Measurements from ENCODE around the gene IFT27.

The IFT27 gene

DNA sequence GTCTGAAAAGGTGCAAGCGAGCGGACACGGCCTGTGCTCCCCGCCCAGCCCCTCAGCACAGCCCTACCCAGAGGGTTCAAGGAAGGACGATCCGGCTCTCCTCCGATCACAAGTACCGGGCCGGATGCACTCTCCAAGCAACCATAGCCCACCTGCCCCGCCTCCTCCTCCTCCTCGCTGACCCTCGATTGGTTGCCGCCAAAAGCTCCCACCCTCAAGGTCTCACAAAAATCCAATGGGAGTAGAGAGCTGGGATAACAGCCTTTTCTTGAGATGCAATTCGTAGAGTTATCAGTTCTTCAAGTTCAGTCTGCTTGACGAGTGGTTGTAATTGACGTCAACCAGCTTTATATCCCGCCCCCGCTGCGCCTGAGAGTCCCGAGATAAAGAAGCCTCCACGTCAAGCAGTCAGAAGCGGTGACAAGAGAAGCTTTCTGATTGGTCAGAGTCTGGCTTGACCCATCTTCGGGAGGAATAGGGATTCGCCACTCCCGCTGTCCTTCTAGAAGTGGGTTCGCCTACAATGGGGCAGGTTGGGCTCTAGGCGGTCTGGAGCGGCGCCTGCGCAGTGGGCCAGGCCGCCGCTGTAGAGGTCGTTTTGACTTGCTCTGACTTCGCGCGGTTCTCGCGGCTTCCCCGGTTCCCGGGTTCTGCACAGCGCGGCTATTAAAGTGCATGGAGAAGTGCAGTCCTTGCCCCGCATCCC, at the start of gene IFT27:
TSS of gene IFT27 (minus strand) at position 156 of the 706 bp plus-strand sequence. CDS start 412 bp downstream, outside the sequence.
- DNase-seq (ENCODE audit: low read depth), result peak; percentile 91

- no peak for DNase-seq (ENCODE audit: low read depth)
Measured at GRCh38 chr22:36824655-36825054, 48.7 kb upstream of the IFT27 start.

- no peak for DNase-seq (ENCODE audit: low read depth)
Measured at GRCh38 chr22:36823186-36823839, 47.4 kb upstream of the IFT27 start.

DNA sequence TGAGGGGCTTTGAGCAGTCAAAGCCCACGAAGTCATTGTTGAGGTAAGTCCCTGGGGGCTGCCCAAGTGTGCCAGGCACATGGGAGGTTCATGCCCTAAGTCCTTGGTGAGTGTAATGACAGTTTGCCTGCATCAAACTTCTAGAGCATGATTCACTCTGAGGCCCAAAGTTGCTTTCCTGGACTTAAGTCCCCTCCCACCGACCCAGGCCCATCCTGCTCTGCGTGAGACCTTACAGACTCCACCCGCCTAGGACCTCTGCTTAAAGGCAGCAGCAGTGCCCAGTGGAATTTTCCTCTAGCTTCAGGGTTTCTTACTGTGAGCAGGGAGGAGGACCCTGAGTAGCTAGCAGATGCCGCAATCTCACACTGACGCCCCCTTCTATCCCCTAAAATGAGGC, 46.7 kb upstream of the IFT27 start:
- DNase-seq (ENCODE audit: low read depth), result no peak

- no peak for DNase-seq (ENCODE audit: low read depth)
Measured at GRCh38 chr22:36819112-36819511, 43.2 kb upstream of the IFT27 start.

DNA sequence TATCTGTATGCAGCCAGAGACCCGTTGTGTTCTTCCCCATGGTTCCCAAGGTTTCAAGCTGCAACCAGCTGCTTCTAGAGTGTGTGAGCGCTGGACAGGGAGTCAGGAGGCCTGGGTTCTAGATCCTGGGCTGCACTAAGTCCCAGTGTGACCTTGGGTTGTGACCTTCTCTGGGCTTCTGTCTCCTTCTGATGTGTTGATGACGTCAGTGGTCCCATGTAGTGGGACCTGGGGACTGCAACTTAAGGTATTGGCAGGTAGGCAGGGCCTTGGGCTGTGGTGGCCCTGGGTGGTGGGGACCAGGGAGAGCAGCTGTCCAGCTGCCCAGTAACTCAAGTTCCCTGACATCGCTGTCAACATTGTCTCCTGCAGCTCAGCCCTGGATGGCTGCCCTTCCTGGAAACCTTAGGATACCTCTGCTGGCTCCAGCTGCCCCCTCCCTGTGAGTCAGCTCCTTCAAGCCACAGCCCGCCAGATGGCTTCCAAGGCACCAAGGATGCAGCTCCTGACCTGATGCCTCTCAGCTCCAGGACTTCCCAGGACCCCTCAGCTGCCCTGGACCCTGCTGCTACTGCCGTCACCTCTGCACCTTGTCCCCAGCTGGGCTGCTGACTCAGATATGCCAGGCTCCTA, 42.2 kb upstream of the IFT27 start:
- no peak for DNase-seq (ENCODE audit: low read depth)

DNA sequence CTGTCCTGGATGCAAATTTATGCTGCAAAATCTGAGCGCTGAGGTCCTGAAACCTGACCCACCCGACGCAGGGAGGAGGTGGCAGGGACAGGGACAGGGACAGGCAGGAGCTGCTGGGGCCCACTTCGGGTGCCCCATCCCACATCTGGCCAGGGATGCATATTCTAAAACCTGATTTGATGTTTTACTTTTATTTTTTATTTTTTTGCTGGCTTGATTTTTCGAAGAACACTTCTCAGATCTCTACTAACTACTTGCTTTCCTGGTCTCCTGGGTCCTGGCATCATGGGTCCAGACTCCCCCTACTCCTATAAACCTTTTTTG, 41.6 kb upstream of the IFT27 start:
- DNase-seq (ENCODE audit: low read depth), result no peak

DNA sequence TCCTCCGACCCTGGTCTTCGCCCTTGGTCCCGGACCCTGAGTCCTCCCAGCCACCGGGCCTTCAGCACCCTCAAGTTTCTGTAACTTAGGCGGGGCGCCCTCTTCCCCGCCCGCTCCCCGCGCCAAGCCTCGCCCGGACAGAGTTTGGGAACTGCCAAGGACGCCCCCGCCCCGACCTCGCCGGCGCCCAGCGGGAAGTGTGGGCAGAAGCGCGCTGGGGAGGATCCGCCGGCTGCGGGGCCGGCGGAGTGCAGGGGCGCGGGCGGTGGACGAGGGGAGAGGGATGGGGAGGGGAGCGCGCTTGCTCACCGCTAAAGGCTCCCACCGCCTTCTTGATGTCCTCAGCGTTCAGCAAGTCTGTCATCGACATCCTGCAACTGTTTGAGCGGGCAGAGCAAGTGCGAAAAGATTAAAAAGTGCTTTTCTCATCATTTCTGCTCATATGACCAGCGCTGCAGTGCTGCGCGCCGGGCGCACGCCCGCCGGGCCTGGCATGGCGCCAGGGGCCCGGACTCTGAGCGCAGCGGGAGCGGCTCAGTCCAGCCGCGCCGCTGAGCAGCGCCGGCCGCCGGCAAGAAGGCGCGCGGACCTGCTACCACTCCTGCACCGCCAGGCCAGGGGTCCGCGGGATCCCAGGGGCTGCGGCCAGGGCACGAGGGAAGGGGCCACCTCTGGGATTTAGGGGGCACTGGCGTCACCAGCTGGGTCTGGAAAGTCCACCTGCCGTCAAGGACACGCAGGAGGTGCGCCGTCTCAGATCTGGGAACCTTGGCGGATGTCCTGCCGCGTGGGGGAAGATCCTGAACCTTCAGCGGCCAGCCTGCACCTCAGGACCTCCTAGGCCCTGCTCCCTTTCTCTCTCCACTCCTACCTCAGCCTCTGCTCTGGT, 41.0 kb upstream of the IFT27 start, which contains the start of gene PVALB:
TSS of gene PVALB (minus strand) at position 400 of the 889 bp plus-strand sequence. CDS start at position 370, 30 bp downstream.
- no peak for DNase-seq (ENCODE audit: low read depth)

GRCh38 chr22:36816339-36816635, 40.4 kb upstream of the IFT27 start:
- DNase-seq (ENCODE audit: low read depth), result no peak

DNA sequence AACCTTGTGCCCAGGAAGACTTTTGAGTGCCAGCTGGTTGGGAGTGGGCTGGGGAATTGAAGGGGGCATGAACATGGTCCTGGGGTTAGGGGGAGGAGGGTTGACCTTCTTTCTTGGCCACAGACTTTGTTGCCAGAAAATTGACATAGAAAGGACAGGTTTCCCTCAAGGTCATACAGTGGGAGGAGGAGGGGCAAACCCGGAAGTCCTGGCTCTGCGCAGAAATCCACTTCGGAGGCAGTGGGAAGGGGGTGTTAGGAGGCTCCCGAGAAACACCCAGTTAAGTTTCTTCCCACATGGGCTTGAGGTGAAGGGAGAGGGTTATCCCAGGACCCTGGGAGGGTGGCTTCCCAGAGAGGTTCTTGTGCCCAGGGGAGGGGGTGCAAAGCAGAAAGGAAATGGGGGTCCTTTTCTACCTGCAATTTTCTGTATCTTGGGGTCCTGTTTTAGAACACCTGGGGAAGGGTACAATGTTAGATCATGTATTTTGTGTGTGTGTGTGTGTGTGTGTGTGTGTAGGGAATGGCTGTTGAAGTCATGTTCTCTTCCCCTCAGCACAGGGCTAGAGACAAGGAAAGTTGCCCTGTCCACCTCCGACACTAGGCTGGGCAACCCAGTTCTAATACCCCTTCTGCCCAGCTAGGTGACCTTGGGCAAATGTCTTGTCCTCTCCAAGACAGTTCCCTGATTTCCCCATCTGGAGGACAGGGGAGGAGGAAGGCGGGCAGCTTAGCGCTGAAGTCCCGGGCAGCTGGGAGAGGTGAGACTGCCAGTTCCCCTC, 39.8 kb upstream of the IFT27 start:
- no peak for DNase-seq (ENCODE audit: low read depth)

DNA sequence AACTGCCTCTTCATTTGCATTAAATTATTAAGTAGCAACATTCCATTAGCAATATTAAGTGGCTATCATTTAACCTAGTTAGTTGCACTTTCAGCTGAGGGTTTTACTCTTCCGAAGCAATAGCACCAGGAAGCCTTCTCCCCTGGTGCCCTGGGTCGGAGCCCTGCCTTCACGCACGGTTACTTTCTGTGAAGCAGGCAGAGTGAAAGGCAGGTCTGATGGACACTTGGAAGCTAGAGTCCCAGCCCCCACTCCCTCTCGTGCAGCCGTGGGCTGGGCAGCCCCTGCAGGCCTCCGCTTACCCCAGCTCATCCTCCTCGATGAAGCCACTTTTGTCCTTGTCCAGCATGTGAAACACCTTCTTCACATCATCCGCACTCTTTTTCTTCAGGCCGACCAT, 38.9 kb upstream of the IFT27 start:
- DNase-seq (ENCODE audit: low read depth), result no peak

GRCh38 chr22:36811094-36811800, 35.3 kb upstream of the IFT27 start:
- DNase-seq (ENCODE audit: low read depth), result no peak

DNA sequence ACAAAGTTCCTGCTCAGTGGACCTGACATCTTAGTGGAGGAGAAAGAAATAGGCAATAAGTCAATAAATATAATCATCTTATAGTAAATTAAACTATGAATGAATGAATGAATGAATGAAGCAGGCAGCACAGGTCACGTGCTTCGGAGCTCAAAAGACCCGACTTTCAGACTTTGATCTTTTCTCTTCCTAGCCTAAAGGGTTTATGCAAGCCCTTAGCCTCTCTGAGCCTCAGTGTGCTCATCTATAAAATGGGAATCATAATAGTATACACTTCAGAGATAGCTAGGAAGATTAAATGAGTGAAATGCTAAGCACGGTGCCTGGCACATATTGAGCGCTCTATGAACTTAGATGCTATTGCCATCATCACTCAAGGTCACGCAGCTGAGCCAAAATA, 33.4 kb upstream of the IFT27 start:
- no peak for DNase-seq (ENCODE audit: low read depth)

DNA sequence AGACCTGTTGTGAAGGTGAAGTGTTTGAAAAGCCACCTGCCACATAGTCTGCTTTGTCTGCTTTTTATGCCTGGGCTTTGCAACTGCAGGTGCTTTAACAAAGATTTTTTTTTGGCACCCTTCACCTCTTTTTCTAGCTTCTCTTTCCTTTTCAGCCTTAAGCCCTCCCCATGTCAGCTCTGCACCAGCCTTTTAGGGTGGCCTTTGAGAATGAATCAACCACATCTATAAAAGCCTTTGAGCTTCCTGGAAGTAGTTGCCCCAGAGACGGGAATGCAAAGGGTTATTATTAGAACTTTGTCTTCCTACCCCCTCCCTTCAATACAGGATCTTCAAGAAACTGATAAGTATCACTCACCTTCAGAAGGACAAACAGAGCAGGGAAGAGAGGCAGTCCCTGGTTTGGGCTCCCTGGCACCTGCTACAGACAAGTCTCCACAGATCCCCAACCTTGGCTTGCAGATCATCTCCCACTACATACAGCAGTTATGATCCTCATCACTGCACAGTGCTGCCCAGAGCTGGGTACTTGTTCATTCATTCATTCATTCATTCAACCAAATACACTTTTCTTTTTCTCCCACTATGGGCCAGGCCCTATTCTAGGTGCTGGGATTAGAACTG, 32.9 kb upstream of the IFT27 start:
- DNase-seq (ENCODE audit: low read depth), result no peak

GRCh38 chr22:36807627-36808026, 31.7 kb upstream of the IFT27 start:
- no peak for DNase-seq (ENCODE audit: low read depth)

DNA sequence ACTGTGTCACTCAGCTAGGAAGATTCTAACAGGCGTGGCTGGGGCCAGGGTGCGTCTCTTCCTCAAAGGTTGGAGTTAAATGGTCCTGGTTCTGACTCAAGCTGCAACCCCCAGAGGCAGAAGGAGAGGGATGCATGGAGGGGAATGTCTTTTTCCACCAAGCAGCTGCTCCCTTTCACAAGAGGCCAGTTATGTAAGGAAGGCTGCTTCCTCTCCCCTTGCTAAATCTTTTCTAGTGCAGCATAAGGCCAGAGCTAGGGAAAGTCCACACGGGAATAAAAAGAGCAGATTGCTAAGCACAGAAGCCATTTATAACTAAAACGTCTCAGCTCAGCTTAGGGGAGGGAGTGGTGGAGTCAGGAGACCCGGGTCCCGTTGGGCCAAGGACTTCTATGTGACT, 30.9 kb upstream of the IFT27 start:
- no peak for DNase-seq (ENCODE audit: low read depth)

DNA sequence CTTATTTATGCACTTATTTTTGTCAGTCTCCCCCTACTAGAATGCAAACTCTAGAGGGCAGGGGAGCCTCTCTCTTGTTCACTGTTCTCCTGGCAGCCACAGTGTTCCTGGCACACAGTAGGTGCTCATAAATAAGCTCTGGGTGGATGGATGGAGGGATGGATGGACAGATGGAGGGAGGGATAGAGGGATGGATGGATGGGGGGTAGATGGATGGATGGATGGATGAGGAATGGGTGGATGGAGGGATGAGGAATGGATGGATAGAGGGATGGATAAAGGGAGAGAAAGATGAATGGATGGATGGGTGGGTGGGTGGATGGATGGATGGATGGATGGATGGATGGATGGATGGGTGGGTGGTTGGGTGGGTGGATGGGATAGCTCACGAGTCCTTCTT, 27.4 kb upstream of the IFT27 start:
- no peak for DNase-seq (ENCODE audit: low read depth)

DNA sequence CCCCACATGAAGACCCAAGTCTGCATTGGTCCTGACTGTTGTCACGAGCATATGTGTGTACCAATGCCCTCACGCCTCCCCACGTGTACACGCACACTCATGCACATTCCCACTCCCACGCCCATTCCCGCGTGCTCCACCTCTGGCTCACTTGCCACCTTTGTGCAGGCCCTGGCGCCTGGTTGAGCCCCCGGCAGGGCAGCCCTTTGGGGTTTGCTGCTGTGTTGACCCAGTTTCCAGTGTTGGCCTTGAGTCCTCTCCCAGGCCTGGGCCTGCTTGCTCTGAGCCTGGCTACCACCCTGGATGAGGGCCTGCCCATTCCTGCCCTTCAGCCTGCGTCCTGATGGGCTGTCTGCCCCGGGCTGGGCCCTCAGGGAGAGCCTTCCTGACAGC, 22.8 kb upstream of the IFT27 start:
- DNase-seq (ENCODE audit: low read depth), result no peak

DNA sequence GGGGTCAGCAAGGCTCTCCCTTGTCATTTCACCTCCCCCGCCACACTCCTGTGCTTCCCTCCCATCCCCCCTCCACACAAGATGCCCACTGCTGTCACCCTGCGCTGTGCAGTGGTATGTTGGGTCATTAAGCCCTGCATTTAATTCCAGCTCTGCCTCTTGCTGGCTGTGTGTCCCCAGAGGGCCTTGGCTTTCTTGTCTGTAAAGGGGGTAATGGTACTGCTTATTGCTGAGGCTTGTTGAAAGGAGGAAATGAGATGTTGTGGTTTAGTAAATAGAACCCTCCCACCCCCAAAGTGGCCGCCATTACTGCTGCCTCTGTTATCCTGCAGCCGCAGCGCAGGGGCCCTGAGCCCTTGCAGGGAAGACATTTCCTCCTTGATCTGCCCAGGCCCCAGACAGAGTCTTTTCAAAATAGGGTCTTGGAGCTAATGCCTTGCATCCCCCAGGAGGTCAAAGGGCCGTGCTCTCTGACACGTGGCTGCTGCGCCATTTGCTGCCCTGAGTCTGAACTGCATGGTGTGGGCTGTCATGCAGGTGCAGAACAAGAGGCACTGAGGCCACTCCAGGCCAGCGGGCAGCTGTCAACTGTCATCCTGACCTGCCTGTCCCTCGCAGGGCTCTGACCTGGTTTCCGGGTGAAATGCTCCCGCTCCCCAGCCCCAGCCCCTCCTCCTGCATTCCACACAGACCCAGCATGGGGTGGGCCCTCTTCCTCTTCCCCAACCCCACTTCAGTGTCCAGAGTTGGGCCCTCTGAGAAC, 22.2 kb upstream of the IFT27 start:
- DNase-seq (ENCODE audit: low read depth), result no peak

DNA sequence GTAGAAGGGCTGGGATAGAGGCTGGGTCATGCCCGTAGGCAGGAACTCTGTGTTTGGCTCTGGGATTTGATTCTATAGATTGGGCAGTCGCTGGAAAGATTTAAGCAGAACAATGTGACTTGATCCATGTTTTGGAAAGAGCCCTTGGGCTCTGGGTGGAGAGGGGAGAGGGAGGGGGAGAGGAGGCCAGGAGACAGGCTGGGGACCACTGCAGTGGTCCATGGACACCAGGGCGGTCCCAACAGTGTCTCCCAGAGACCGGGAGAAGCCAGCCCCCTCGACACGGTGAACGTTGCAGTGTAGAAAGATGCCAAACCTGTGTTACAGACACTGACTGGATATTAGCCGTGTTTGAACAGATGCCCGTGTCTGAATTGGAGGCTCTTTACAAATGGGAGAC, 21.5 kb upstream of the IFT27 start:
- DNase-seq (ENCODE audit: low read depth), result no peak

All from activated T-helper 9 cell treated with anti-CD3 and anti-CD28 coated beads, Interleukin-2, amount 50 U/mL, for 16 hours (primary cell).